ENCODE data around the gene CYTH1. TPM values are rescaled to one million over a fixed set of nuclear protein-coding genes. Genes with fewer than 3 reads are reported as not detected.

CYTH1 gene, protein sequence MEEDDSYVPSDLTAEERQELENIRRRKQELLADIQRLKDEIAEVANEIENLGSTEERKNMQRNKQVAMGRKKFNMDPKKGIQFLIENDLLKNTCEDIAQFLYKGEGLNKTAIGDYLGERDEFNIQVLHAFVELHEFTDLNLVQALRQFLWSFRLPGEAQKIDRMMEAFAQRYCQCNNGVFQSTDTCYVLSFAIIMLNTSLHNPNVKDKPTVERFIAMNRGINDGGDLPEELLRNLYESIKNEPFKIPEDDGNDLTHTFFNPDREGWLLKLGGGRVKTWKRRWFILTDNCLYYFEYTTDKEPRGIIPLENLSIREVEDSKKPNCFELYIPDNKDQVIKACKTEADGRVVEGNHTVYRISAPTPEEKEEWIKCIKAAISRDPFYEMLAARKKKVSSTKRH
- total RNA-seq (10 to 100 TPM; 42.2 to 47.9 TPM), polyA plus RNA-seq (ENCODE audit: insufficient read depth, low read depth, low replicate concordance) (40.8 TPM)
- long read RNA-seq, donor 1, full-length matches to known transcripts, result 28 of 28 reads
- long read RNA-seq, donor 1, partial matches to known transcripts, result 0 of 28 reads
- long read RNA-seq, donor 1, other reads (novel, unspliced or antisense), result 0 of 28 reads
- long read RNA-seq, donor 2, full-length matches to known transcripts, result 9 of 15 reads
- long read RNA-seq, donor 2, partial matches to known transcripts, result 6 of 15 reads
- long read RNA-seq, donor 2, other reads (novel, unspliced or antisense), result 0 of 15 reads

DNA sequence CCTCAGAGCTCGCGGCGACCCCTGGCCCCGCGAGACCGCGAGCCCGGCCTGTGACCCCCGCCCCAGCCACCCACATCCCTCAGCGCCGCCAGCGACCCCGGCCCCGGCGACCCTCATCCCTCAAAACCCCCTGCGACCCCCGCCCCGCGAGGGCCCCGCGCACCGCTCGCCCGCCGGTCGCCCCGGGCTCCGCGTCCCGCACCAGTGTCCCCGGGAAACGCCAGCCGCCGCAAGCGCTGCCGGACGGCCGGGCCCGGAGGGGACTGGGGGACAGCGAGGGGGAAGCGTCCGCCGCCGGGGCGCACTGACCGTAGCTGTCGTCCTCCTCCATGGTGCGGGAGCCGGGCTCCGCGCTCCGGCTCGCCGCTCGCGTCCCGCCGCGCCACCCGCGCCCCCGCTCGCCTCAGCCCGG, at the start of gene CYTH1:
Gene CYTH1 (minus strand): TSS at position 381 of the 412 bp plus-strand sequence. CDS start 50 bp downstream, at position 331.
- TF ChIP-seq, protein P1, sequence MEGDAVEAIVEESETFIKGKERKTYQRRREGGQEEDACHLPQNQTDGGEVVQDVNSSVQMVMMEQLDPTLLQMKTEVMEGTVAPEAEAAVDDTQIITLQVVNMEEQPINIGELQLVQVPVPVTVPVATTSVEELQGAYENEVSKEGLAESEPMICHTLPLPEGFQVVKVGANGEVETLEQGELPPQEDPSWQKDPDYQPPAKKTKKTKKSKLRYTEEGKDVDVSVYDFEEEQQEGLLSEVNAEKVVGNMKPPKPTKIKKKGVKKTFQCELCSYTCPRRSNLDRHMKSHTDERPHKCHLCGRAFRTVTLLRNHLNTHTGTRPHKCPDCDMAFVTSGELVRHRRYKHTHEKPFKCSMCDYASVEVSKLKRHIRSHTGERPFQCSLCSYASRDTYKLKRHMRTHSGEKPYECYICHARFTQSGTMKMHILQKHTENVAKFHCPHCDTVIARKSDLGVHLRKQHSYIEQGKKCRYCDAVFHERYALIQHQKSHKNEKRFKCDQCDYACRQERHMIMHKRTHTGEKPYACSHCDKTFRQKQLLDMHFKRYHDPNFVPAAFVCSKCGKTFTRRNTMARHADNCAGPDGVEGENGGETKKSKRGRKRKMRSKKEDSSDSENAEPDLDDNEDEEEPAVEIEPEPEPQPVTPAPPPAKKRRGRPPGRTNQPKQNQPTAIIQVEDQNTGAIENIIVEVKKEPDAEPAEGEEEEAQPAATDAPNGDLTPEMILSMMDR (IDR thresholded peaks at IDR 0.05), result no peak
- TF ChIP-seq POLR2A (IDR thresholded peaks at IDR 0.05), result peak; percentile 20
- peak within 1 kb of the TSS; percentile 92 to 95 for H3K27ac ChIP-seq
- no peak for DNase-seq
- intact Hi-C loops (cut with DNase I; ENCODE audit: low total_unique reads), result no loop called here
- 0 to 1% methylated on average over 4 to 28 of the region's 64 CpGs for WGBS, 2 donors
- no peaks in the 10 kb centered on the region for H3K36me3 ChIP-seq (ENCODE audit: low read depth, missing control alignments)
- no peaks in the 10 kb centered on the region for H3K9me3 ChIP-seq
- peak within 1 kb of the TSS; percentile 92 to 95 for H3K4me3 ChIP-seq
- H3K4me1 ChIP-seq, result peaks cover 18% of the 10 kb centered on the region
- no peaks in the 10 kb centered on the region for H3K27me3 ChIP-seq

DNA sequence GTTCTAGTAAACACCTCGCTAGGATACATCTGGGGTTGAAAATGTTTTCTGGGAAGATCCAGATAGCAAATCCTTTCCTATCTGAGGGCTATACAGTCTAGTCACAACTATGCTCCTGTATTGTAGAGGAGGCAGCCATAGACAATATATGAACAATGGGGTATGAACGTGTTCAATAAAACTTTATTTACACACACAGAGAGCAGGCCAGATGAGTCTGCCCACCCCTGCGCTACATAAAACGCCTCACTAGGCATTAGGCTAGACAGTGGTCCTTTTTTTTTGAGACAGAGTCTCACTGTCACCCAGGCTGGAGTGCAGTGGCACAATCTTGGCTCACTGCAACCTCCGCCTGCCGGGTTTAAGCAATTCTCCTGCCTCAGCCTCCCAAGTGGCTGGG, 47.4 kb upstream of the CYTH1 start:
- no peaks in the 10 kb centered on the region for H3K9me3 ChIP-seq
- no peak for DNase-seq
- H3K36me3 ChIP-seq (ENCODE audit: low read depth, missing control alignments), result no peaks in the 10 kb centered on the region
- intact Hi-C loops (cut with DNase I; ENCODE audit: low total_unique reads), result no loop called here
- WGBS, 2 donors, result 96 to 98% methylated on average over 5 to 6 of the region's 6 CpGs
- no peaks in the 10 kb centered on the region for H3K27me3 ChIP-seq
- no peaks in the 10 kb centered on the region for H3K4me1 ChIP-seq
- H3K27ac ChIP-seq, result no peak overlapping the region
- no peak overlapping the region for H3K4me3 ChIP-seq
- TF ChIP-seq, protein P1 (IDR thresholded peaks at IDR 0.05), result no peak
- no peak for TF ChIP-seq POLR2A (IDR thresholded peaks at IDR 0.05)

DNA sequence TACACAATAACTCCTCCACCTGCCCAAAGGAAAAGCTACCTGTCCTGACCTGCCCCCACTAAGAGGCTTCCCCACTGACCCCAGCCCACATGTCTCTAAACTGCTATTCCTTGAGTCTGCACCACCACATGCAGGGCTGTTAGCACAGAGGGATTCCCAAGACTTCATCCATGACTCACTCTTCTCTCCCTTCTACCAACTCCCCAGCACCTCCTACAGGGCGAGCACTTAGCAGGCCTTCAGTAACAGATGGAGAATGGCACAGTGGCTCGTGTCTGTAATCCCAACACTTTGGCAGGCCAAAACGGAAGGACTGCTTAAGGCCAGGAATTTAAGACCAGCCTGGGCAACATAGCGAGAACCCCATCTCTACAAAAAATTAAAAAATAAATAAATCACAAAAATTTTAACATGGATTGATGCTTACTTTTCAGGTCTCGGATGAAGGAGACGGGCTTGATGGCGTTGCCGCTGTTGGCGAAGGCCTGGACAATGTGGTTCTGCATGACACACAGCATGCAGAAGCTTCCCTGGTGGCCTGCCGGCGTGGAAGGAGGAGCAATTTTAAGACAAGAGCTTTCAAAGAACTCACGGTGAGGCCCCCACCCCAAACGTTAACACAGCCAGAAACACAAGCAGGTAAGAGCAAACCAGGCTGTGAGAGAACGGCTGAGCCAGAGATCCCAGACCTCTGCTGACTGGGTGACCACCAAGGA, 46.6 kb upstream of the CYTH1 start:
- no peak for TF ChIP-seq POLR2A (IDR thresholded peaks at IDR 0.05)
- TF ChIP-seq, protein P1 (IDR thresholded peaks at IDR 0.05), result no peak
- H3K27me3 ChIP-seq, result no peaks in the 10 kb centered on the region
- H3K27ac ChIP-seq, result no peak overlapping the region
- H3K36me3 ChIP-seq (ENCODE audit: low read depth, missing control alignments), result no peaks in the 10 kb centered on the region
- no peaks in the 10 kb centered on the region for H3K9me3 ChIP-seq
- intact Hi-C loops (cut with DNase I; ENCODE audit: low total_unique reads), result no loop called here
- DNase-seq, result no peak
- H3K4me1 ChIP-seq, result no peaks in the 10 kb centered on the region
- no peak overlapping the region for H3K4me3 ChIP-seq
- WGBS, 2 donors, result 93 to 95% methylated on average over 14 of the region's 14 CpGs

DNA sequence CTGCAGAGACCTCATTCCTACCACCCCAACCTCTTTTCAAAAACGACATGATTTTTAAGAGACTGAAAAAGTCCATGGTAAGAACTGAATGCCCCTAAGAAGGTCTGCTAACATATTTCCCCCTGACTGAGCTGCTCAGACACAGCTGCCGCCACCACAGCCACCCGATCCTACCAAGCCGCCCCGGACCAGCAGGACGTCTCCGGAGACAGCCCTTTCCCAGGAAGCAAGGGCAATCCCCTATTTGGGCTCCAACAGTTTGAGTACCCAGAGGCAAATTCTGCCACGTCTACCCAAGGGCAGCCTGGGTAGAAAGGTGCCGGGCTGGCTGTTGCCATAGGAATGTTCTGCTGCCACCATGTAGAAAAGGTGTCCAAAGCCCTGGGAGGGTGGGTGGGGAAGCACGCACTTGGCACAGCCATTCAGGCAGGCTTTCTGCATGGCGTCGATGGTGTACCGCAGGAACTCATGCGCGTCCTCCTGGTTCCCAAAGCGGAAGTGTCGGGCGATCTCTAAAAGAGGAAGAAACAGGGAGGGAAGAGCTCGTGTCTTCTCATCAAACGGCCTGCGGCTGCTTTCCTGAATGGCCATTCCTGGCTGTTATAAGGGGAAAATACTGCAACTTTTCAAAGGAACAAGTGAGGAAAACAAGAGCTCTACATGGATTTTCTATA, 44.9 kb upstream of the CYTH1 start:
- Histone ChIP-seq H3K9me3 (no peaks in the 10 kb centered on the region), H3K27ac (no peak overlapping the region), H3K4me3 (no peak overlapping the region), H3K27me3 (no peaks in the 10 kb centered on the region), H3K4me1 (no peaks in the 10 kb centered on the region), H3K36me3 (ENCODE audit: low read depth, missing control alignments) (no peaks in the 10 kb centered on the region)
- intact Hi-C loops (cut with DNase I; ENCODE audit: low total_unique reads), result no loop called here
- DNase-seq, result no peak
- WGBS, 2 donors, result 87 to 89% methylated on average over 17 to 21 of the region's 21 CpGs
- TF ChIP-seq POLR2A (IDR thresholded peaks at IDR 0.05), result no peak
- TF ChIP-seq, protein P1 (IDR thresholded peaks at IDR 0.05), result no peak

All from testis (tissue), 5 donors.